ENCODE data around the gene EMILIN1. TPM values are rescaled to one million over a fixed set of nuclear protein-coding genes. Genes with fewer than 3 reads are reported as not detected.

The EMILIN1 gene
- total RNA-seq, 1 donor = 144 TPM

DNA sequence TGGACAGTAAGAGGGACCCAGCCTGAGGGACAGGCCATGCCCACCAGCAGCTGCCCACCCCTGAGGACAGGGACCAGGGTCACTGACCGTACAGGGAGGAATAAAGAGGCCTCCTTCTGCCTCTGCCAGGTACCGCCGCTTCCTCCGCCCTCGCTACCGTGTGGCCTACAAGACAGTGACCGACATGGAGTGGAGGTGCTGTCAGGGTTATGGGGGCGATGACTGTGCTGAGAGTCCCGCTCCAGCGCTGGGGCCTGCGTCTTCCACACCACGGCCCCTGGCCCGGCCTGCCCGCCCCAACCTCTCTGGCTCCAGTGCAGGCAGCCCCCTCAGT, 2.2 kb downstream of the EMILIN1 start:
- DNase-seq (ENCODE audit: low read depth) = no peak
- peak overlapping the region; percentile 94 for H3K4me3 ChIP-seq (ENCODE audit: low read depth, low read length)
- TF ChIP-seq, protein P1, sequence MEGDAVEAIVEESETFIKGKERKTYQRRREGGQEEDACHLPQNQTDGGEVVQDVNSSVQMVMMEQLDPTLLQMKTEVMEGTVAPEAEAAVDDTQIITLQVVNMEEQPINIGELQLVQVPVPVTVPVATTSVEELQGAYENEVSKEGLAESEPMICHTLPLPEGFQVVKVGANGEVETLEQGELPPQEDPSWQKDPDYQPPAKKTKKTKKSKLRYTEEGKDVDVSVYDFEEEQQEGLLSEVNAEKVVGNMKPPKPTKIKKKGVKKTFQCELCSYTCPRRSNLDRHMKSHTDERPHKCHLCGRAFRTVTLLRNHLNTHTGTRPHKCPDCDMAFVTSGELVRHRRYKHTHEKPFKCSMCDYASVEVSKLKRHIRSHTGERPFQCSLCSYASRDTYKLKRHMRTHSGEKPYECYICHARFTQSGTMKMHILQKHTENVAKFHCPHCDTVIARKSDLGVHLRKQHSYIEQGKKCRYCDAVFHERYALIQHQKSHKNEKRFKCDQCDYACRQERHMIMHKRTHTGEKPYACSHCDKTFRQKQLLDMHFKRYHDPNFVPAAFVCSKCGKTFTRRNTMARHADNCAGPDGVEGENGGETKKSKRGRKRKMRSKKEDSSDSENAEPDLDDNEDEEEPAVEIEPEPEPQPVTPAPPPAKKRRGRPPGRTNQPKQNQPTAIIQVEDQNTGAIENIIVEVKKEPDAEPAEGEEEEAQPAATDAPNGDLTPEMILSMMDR (IDR thresholded peaks at IDR 0.05; ENCODE audit: insufficient read depth, low read depth, low read length) = no peak

DNA sequence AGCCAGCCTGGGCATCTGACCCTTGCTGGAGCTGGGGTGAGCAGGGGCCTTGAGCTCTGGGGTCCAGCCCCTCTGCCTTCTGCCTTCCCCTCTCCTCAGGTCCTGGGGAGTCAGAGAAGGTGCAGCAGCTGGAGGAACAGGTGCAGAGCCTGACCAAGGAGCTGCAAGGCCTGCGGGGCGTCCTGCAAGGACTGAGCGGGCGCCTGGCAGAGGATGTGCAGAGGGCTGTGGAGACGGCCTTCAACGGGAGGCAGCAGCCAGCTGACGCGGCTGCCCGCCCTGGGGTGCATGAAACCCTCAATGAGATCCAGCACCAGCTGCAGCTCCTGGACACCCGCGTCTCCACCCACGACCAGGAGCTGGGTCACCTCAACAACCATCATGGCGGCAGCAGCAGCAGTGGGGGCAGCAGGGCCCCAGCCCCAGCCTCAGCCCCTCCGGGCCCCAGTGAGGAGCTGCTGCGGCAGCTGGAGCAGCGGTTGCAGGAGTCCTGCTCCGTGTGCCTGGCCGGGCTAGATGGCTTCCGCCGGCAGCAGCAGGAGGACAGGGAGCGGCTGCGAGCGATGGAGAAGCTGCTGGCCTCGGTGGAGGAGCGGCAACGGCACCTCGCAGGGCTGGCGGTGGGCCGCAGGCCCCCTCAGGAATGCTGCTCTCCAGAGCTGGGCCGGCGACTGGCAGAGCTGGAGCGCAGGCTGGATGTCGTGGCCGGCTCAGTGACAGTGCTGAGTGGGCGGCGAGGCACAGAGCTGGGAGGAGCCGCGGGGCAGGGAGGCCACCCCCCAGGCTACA, 3.8 kb downstream of the EMILIN1 start:
- no peak for DNase-seq (ENCODE audit: low read depth)
- TF ChIP-seq, protein P1 (IDR thresholded peaks at IDR 0.05; ENCODE audit: insufficient read depth, low read depth, low read length) = no peak
- H3K4me3 ChIP-seq (ENCODE audit: low read depth, low read length) = no peak overlapping the region

- no peak overlapping the region for H3K4me3 ChIP-seq (ENCODE audit: low read depth, low read length)
- TF ChIP-seq, protein P1 (IDR thresholded peaks at IDR 0.05; ENCODE audit: insufficient read depth, low read depth, low read length) = no peak
- no peak for DNase-seq (ENCODE audit: low read depth)
Measured at GRCh38 chr2:27082773-27083409, 4.5 kb downstream of the EMILIN1 start.

- TF ChIP-seq, protein P1 (IDR thresholded peaks at IDR 0.05; ENCODE audit: insufficient read depth, low read depth, low read length) = no peak
- DNase-seq (ENCODE audit: low read depth) = no peak
Measured at GRCh38 chr2:27083410-27084296, 5.2 kb downstream of the EMILIN1 start.

DNA sequence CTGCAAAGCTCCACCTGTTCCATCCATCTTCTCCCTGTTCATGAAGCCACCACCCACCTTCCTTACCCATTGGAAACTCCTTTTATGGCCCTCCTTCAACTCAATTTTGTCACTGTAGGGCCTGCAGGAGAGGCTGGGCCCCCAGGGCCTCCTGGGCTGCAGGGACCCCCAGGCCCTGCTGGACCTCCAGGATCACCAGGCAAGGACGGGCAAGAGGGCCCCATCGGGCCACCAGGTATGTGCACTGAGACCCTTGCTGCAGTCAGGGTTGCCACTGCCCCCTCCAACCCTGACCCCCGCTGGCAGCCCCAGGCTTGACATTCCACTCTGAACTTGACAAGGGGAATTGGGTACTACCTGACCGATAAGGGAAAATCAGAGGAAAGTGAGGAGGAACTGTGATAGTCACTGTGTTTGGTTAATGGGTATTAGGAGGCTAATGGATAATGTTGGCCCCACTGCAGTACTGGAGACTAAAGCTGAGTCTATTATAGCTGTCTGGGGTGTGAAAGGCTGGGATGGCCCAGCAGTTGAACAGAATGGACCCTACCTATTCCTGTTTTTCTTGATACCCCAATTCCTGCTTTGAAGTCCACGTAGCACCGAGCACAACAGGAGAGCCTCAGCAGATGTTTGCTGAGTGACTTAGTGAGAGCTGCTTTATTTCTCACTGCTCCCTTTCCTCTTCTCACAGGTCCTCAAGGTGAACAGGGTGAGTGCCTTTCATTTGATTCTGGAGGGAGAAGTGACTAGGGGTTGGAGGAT, 6.1 kb downstream of the EMILIN1 start:
- no peak overlapping the region for H3K4me3 ChIP-seq (ENCODE audit: low read depth, low read length)
- no peak for DNase-seq (ENCODE audit: low read depth)
- TF ChIP-seq, protein P1 (IDR thresholded peaks at IDR 0.05; ENCODE audit: insufficient read depth, low read depth, low read length) = no peak

More at GRCh38 chr2:27083410-27084296, 5.2 kb downstream of the EMILIN1 start:
- no peak overlapping the region for H3K4me3 ChIP-seq (ENCODE audit: low read depth, low read length)

- no peak for DNase-seq (ENCODE audit: low read depth)
- no peak overlapping the region for H3K4me3 ChIP-seq (ENCODE audit: low read depth, low read length)
- TF ChIP-seq, protein P1 (IDR thresholded peaks at IDR 0.05; ENCODE audit: insufficient read depth, low read depth, low read length) = no peak
Measured at GRCh38 chr2:27085062-27085672, 6.8 kb downstream of the EMILIN1 start.

All from fibroblast of villous mesenchyme (primary cell).